Stimulated activated CD8-positive, alpha-beta memory T cell treated with anti-CD3 and anti-CD28 coated beads, Interleukin-12 subunit alpha, Interleukin-12 subunit beta, amount 100 ng/mL, for 4 hours (primary cell): ENCODE results near the gene FXN.
A peak's percentile ranks its signal among the peaks of the same experiment; 100 is the strongest.
"Not testable (repeated sequence)": the region's sequence is repeated elsewhere in the genome, so short reads cannot be mapped to it uniquely, and the experiment has no call there.

ENCODE experiments used
- DNase-seq: peaks from one replicate; pipeline ENCODE4 v3.0.0-alpha.2; 2020; ENCODE audit warnings: low read depth

The FXN gene

GRCh38 chr9:69035438-69036308 lies at the start of gene FXN:
Gene FXN (plus strand): TSS chr9:69035752. CDS start chr9:69035783, 31 bp downstream.
- DNase-seq, result peak; percentile 74

DNA sequence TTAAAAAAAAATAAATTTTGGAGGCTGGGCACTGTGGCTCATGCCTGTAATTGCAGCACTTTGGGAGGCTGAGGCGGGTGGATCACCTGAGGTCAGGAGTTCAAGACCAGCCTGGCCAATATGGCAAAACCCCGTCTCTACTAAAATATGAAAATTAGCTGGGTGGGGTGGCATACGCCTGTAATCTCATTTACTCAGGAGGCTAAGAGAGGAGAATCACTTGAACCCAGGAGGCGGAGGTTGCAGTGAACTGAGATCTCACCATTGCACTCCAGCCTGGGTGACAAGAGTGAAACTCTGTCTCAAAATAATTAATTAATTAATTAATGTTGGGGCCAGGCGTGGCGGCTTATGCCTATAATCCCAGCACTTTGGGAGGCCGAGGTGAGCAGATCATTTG lies 48.6 kb upstream of the FXN start:
- not testable (repeated sequence) for DNase-seq

DNA sequence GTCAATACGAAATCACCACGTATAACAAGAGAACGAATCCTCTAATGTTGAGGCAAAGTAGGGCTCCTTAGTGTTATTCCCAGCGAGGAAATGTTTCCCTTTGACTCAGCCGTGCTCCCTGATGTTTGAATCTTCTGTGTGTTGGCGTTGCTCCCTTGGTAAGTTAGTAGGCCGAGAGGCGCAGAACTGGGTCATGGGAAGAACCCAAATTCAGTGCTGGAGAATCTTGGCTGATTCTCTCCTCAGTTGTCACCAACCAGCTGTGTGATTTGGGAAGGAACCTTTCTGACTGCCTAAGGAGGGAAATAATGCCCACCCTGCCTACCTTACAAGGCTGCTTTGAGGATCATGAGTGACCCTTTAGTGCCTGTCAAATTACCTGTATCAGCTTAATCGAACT lies 44.1 kb upstream of the FXN start:
- DNase-seq, result no peak

DNA sequence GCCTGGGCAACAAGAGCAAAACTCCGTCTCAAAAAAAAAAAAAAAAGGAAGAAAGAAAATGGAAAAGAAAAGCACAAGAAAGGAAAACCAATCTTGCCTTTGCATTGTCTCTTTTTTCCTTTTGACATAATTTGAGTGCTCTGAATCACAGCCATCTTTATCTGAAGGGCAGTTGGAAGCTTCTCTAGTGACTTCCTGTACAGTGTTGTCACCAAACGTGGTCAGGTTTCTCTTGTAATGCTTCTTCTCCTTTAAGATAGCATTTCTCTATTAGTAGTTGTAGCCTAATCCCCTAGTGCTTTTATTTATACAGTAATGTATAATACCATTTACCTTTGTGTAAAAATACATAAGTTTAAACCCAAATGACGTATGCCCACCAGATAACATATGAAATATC lies 39.8 kb upstream of the FXN start:
- DNase-seq, result no peak

- DNase-seq, result no peak
Observed at GRCh38 chr9:68996462-68996861, 39.1 kb upstream of the FXN start.

- no peak for DNase-seq
Observed at GRCh38 chr9:68997666-68998065, 37.9 kb upstream of the FXN start.

GRCh38 chr9:68998385-68998784 lies 37.2 kb upstream of the FXN start:
- no peak for DNase-seq

GRCh38 chr9:68998812-68999211 lies 36.7 kb upstream of the FXN start:
- DNase-seq, result no peak

- no peak for DNase-seq
Observed at GRCh38 chr9:68999393-69000105, 36.0 kb upstream of the FXN start.

GRCh38 chr9:69001921-69002320 lies 33.6 kb upstream of the FXN start:
- no peak for DNase-seq

DNA sequence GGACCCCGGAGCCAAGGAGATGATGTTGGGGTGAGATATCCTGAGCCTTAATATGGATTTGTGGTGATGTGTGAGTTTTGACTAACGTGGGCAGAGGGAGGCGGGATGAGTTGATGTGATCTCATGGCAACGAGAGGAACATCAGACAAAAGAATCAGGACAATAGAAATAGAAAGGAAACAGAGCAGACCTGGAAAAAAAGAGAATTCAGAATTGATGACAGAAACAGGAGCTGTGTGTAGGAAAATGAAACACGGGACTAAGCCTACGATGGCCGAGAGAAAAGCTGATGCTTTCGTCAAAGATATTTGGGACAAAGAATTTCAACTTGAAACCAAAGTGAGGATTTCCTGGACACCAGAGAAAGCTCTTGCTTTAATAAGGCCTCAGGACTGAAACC lies 32.5 kb upstream of the FXN start:
- DNase-seq, result no peak

DNA sequence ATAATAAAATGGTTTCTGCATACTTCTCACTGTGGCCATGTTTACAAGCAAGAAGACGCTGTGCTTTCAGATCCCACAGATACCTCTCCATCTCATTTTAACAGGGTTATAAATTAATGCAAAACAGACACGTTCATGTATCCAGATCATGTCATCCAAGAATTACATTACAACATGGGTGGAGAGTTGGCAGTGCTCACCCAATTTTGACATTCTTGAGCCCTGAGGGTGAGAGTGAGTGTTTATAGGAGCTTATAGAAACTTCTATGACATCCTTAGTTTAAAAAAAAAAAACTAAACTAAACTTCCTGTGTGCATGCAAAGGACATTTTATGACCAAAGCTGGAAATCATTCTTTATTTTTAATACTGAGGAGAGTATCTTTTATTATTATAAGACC lies 30.7 kb upstream of the FXN start:
- no peak for DNase-seq

DNA sequence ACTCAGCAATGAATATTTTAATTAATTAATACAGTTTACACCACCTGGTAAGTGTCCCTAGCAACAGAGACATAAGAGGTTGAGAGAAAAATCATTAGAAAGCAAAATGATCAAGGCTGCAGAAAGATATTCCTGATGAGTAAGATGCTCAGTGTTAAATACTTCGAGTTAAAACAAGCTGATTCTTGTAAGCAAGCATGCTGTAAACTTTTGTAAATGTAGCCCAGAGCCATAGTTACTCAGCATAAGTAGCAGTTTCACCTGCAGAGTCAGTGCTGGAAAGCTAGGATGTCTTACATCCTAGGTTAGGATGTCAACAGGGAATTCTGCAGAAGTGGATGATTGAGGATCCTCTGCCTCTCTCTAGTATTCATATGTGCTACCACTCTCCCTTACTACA lies 25.8 kb upstream of the FXN start:
- DNase-seq, result no peak

DNA sequence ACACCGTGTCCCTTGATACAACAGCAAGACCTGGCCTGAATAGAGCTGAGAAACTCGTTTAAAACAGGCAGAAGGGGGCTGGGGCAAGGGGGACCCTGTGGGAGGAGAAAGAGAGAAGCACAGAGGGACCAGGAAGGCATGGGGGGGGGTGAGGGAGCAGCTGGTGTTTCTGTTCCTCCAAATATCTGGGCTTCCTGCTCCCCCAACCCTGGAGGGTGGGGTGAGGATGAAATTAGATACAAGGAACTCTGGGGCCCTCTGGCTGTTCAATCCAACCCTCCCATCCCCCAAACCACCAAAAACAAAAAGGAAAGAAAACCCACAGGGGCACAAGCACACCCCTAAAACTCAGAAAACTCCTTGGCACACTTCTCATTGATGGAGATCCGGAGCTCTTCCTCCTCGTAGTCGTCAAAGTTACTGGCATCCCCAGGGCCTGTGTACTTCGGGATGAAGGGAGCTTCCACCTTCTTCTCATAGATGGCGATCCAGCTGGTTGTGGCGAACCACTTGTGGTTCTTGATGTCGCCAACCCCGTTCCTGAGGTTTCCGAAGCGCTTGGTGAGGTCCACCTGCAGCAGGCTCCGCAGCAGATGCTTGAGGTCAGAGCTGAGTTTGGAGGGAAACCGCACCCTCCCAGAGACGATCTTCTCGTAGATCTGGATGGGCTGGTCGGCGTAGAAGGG lies 22.7 kb upstream of the FXN start:
- DNase-seq, result no peak

- no peak for DNase-seq
Observed at GRCh38 chr9:69013382-69013727, 22.2 kb upstream of the FXN start.

DNA sequence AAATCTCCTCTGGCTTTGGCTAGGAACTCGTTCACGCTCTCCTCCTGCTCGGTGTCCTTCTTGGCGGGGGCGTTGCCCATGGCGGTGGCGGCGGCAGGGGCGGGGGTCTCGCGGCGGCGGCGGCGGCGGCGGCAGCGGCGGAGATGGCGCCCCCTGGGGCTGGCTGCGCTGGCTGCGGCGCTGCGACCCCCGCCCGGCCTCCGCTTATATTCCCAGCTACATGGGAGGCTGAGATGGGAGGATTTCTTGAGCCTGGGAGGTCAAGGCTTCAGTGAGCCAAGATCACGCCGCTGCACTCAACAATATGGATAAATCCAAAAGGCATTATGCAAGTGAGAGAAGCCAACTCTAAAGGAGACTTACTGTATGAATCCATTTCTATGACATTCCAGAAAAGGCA lies 21.5 kb upstream of the FXN start, which contains the start of gene PRKACG:
Gene PRKACG (minus strand): TSS at position 101 of the 400 bp plus-strand sequence. CDS start 21 bp downstream, at position 80.
- no peak for DNase-seq

DNA sequence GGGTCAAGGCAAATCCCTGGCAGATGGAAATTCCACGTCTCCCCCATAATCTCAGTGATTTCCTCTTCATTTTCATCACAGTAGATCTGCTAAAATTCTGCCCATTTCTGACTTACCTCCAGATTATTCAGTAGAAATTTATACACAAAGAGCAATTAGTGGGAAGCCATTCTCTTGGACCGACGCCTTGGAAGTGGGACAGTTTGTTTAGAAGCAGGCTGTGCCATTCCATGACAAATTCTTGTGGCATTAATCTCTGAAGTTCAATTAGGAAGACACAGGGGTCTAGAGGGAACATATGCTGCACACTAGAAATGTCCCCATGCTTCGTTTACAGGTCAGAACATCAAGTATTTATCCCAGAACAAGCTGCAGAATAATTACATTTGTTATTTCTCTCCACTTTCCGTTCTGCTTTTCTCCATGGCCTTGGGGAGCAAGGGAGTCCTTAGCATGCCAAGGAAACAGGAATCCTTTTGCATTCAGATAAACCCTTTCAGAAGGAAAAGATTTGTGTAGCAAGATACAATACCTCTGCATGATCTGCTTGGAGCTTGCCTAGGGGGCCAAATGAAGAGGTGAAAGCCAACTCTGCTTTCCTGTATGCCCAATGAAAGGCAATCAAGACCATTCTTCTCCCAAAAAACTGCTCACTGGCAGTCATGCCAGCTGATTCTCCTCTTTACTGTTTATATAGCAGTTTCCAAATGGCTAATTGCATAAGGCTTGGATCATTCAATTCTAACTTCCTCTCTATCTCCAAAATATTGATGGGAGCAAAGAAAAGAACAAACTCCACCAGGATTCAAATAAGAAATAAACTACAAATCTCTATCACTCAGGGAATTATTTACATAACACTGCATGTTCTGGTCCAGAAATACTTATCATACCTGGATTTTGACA lies 19.1 kb upstream of the FXN start:
- no peak for DNase-seq

DNA sequence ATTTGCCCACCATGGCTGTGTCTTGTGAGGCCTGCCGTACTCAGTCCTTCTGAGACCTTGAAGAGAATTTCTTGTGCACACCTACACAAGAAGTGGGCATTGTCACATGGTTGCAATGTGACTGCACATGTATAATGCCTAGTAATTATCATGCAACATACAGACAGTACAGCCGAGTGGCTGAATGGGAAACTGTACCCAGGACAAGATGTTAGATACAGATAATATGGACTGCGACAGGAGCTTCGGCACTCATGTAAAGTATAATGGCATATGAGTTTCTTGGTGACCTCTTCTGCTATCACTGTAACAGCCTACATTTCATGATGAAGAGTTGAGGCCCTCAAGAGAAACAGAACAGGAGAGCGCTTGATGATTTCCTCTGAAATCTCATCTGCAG lies 16.8 kb upstream of the FXN start:
- no peak for DNase-seq

DNA sequence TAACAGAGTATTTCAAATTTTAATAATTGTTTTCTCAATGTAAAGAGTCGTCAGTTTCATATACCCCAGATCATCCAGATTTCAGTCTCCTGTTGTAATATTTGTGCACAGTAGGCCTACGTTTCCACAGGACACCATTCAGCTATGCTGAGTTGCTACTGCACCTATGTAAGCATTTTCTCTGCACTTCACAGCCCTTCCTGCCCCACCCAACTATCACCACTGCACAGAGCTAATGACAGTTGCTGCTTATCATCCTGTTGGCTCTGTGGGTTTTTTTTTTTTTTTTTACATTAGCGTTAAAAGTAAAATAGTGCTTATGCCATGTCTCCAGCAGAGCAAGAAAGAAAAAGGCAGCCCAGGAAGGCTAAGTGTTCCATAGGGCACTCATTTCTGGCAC lies 15.7 kb upstream of the FXN start:
- no peak for DNase-seq

DNA sequence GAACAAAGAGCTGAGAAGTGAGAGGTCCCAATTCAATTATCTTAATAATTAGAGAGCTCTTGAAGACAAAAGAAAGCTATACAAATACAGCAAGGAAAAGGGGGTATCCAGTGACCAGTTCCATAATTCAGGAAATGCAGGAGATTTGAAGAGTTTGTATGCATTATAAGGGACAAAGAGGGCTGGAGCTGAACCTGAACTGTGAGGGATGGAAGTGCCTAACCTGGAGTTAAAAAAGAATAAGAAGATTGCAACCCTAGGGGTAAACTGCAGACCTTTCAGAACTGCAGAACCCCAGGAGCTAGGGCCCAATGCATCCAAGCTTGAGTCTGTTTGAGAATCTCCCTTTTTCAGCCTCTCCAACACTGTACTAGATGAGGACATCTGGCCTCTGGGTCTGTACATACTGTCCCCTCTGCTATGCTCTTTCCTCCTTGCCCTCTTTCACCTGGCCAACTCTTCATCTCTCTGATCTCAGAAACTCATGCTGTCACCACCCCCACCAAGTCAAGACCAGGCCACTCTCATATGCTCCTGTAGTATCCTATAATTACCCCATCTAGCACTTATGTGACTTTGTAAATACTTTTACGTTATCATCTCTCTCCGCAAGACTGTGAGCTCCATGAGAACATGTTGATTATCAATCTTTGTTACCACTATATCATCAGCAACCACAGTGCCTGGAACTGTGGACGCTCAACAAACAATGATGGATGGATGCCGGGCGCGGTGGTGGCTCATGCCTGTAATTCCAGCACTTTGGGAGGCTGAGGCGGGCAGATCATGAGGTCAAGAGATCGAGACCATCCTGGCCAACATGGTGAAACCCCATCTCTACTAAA lies 15.0 kb upstream of the FXN start:
- no peak for DNase-seq

GRCh38 chr9:69023650-69024049 lies 11.9 kb upstream of the FXN start:
- no peak for DNase-seq
